Activated naive CD8-positive, alpha-beta T cell treated with anti-CD3 and anti-CD28 coated beads, Interleukin-2, amount 50 U/mL, for 16 hours (primary cell): ENCODE data around the gene COL23A1.
"Not testable (repeated sequence)": the region's sequence is repeated elsewhere in the genome, so short reads cannot be mapped to it uniquely, and the experiment has no call there.

Experiments used
- DNase-seq: peaks from one replicate; pipeline ENCODE4 v3.0.0-alpha.2; 2020; ENCODE audit warnings: low read depth, low spot score

Gene COL23A1

DNA sequence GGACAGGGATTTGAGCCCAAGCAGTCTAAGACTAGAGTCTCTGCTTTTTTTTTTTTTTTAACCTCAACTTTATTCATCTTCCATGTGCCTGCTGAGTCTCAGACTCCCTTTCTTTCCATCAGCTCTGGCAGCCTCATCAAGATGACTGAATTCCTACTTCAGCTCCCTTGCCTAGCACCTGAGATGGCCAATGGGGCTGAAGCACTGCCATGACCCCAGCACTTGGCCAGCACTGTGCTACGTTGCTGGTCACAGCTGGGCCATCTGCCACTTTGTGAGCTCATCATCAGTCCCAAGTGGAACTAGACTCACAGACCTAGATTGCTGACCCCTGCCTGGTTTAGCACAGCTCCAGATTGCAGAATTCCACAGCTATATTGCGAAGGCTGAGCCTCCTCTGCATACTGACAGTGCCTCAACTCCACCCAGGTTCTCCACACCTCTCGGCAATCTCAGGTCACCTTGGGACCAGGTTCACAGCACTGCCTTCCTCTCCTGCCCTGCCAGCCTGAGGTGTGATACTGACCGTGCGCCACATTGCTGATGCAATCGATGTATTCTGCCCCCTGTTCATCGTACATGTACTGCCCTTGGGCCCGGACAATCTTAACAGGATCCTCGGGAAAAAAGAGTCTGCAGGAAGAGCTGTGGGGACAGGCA is 359.2 kb downstream of the COL23A1 start:
- DNase-seq, result no peak

DNA sequence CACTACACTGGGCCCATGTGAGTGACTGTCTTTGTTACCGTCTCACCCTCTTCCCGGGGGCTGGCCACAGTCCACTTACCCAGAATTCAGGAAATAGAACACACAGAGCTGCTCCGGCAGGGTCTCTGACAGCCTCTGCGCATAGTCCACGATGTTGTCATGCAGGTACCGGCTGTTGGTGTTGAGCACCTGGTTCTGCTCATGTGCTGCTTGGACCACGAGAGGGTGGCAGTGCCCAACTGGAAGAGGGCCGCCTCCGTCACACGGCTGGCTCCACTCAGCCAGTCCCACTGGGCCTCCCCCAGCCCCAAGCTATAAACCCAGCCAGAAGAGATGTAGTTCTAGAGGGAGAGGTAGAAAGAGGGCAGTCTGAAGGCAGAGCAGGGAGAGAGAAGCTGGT is 360.3 kb downstream of the COL23A1 start:
- no peak for DNase-seq

DNA sequence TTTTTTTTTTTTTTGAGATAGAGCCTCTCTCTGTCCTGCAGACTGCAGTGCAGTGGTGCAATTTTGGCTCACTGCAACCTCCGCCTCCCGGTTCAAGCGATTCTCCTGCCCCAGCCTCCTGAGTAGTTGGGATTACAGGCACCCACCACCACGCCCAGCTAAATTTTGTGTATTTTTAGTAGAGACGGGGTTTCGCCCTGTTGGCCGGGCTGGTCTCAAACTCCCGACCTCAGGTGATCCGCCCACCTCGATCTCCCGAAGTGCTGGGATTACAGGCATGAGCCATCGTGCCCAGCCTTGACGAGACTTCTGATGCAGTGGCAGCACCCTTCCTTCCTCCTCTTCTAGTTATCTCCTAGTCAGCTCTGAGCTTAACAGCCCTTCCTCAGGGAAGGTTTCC is 361.1 kb downstream of the COL23A1 start:
- DNase-seq, result not testable (repeated sequence)

DNA sequence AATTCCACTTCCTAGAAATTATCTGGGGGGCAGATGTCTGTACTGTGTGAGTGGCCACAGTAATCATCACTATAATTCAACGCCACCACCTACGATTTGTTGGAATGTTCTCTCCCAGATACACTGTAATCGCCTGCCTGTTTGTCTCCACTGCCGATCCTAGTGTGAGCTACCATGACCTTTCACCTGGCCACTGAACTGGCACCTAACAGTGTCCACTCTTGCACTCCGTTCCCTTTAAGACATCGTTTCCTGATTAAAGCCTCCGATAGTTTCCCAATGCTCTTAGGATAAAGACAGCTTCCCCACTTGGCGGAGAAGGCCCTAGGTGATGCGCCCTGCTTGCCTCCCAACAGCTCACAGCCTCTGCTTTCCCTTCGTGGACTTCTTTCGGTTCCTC is 361.6 kb downstream of the COL23A1 start:
- no peak for DNase-seq

GRCh38 chr5:178227929-178228328 is 362.3 kb downstream of the COL23A1 start:
- no peak for DNase-seq

DNA sequence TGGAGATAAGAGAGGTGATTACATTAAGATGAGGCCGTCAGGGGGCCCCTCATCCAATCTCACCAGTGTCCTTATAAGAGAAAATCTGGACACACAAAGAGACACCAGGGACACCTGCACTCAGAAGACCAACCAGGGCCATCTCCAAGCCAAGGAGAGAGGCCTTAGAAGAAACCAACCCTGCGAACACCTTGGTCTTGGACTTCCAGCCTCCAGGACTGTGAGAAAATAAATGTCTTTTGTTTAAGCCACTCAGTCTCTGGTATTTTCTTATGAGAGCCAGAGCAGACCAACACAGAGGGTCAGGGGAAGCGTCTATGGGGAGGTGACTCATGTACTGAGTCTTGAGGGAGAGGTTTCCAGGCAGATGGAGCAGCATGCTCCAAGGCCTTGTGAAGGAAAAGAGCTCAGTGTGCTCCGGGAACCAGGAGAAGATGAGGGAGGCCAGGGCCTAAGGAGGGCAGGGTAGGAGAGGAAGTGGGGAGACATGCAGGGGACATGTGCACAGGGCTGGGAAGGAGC is 363.0 kb downstream of the COL23A1 start:
- DNase-seq, result no peak

DNA sequence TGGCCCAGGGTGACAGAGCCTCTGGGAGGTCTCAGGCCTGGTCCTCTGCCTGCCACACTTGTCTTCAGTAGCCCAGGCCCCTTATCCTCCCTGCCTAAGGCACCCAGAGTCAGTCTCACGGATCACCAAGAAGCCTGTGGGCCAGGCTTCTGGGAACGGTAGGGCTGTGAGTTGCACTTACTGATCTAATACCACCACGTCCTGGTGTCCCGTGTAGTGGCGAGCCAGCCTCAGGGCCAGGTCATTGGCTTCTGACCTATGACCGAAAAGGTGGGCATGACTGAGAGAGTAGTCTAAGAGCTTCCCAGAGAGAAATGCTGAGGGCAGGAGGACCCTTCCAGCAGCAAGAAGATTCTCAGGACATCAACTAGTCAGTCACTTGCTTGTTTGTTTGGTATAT is 365.0 kb downstream of the COL23A1 start:
- DNase-seq, result no peak

DNA sequence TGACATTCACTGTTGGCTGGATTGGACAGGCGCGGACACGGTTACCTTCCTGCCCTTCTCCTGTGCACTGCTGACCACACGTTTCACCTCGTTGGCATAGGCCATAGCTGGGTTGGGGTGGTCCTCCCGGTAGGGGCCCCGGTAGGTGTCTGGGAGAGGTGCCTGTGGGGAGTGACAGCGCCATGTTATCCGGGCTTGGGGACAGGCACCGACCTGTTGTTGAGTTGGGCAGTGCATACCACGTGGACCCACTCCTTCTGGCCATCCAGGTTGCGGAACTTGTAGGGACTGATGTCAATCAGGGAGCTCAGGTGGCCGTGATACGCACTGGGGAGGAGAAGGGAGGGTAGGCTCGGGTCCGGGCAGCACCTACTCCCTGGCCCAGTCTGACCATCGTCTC is 365.8 kb downstream of the COL23A1 start:
- no peak for DNase-seq

DNA sequence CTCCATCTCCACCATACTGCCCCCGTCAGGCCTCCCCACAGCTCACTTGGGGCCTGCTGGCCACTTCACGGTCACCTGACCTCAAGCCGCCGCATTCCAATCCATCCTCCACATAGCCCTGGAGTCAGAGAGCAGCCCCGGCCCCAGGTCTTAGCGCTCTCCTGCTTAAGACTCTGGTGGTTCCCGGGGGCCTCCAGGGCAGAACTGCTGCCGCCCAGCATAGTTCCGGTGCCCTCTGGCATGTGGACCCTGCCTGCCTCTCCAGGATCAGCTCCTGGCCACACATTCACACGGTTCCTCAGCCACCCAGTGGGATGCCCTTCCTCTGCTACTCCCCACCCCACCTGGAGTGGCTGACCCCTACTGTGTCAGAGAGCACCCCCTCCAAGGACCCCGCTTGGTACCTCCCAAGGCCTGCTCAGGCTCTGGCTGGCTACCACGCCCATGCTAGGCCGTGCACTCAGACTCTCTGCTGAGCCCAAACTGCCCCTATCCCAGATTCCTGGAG is 366.3 kb downstream of the COL23A1 start:
- no peak for DNase-seq

- no peak for DNase-seq
Observed at GRCh38 chr5:178223196-178223773, 366.9 kb downstream of the COL23A1 start.

DNA sequence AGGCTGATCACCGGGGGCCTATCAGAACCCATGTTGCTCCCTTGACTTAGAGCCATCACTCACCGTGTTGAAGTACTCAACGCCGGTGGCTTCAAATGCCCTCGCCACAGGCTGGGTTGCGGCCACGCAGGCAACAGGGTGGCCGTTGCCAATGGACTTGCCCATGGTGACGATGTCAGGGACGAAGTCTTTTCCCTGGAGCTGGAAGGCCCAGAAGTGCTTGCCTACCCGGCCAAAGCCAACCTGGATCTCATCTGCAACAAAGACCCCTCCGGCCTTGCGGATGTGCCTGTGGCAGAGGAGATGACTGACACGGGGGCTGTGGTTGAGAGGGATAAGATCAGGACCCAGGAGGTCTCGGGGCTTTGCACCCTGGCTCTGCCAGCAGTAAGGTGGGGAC is 367.9 kb downstream of the COL23A1 start:
- DNase-seq, result no peak

- no peak for DNase-seq
Observed at GRCh38 chr5:178221853-178222252, 368.3 kb downstream of the COL23A1 start.

GRCh38 chr5:178221282-178221681 is 368.9 kb downstream of the COL23A1 start:
- DNase-seq, result no peak

GRCh38 chr5:178218827-178219226 is 371.4 kb downstream of the COL23A1 start:
- DNase-seq, result no peak

DNA sequence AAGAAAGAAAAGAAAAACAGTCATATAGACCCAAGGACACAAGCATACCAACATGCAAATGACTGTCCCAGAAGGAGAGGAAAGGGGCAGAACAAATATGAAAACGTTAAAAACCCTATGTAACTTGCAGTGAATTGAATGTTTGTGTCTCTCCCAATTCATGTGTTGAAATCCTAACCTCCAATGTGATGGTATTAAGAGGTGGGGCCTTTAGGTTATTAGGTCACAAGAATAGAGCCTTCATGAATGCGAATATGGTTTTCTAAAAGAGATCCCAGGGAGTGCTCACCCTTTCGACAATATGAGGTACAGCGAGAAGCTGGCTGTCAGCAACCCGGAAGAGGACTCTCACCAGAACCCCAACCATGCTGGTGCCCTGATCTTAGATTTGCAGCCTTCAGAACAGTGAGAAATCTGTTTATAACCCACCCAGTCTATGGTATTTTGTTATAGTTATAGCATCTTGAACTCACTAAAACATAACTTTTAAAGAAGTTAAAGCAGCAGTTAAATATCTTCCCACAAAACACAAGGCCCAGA is 371.9 kb downstream of the COL23A1 start:
- DNase-seq, result no peak

DNA sequence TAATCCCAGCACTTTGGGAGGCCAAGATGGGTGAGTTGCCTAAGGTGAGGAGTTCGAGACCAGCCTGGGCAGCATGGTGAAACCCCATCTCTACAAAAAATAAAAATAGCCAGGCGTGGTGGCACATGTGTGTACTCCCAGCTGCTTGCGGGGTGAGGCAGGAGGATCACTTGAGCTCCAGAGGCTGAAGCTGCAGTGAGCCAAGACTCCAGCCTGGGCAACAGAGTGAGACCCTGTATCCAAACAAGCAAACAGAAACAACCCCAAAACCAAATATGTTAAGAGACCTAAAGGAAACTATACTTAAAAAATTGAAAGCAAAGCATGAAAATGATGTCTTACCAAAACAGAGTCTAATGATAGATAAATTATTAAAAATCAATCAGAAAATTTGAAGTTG is 373.4 kb downstream of the COL23A1 start:
- no peak for DNase-seq

DNA sequence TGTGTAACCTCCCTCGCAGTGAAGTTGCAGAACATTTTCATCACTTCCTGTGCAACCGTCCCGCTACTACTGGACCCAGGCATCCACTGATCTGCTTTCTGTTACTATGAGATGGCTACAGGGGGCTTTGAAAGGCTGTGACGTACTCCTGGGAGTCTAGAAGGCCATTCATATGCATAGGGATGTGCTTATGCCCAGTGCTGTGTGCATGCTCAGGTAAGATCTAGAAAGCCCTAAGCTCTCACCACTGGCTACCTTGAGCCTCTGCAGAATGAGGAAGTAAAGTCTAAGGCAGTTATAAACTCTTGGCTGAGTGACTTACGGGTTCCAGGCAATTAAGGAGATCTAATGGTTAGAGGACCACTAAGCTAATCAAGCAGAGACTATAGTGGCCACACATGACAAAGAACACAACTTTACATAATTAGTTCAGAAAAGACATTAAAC is 374.1 kb downstream of the COL23A1 start:
- no peak for DNase-seq

DNA sequence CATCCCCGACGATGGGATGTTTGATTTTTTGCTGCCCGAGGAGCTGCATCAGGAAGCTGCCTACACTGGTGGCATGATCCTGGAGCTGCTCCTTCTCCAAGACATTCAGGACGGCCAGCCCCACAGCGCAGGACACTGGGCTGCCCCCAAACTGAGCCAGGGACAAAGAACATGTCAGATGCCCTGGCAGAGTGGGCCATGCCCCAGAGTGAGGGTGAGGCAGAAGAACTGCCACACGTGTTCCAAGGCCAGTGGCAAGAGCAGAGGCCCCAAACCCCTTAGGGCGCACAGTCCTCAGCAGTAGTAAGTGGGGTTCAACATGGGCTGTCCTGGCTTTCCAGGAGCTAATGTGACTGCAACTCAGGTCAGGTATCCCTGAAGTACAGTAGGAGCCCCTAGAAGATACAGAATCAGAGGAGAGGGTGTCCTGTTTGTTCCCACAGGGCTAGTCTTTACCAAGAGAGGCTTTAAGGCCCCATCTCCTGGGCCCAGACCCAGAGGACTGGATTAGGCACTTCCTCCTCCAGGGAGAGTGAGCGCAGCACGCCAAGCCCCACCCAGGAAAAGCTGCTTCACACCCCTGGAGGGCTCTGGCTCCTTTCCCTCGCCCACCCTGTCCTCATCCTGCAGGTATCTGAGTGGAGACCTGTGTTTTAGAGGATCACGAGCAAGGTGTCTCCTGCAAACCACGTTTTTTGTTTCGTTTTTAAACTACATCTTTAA is 374.8 kb downstream of the COL23A1 start:
- DNase-seq, result no peak

GRCh38 chr5:178214160-178214803 is 375.9 kb downstream of the COL23A1 start:
- no peak for DNase-seq

DNA sequence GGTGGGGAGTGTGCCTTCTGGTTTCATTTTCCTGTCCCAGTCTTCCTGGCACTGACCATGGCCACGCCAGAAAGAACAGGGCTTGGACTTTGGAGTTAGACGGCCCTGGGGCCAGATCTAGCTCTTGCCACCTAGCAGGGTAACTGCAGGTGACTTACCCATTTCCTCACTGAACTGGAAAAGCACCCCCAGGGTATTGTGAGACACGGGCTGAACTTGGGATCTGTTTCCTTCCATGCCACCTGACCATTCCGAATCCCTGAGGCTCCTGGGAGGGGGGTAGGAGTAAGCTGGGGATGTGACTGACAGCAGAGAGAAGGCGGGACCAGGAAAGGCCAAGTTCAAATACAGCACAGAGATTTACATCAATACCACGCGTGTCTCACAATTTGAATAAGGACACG is 376.4 kb downstream of the COL23A1 start:
- no peak for DNase-seq

GRCh38 chr5:178213003-178213461 is 377.2 kb downstream of the COL23A1 start:
- DNase-seq, result no peak
